HG02763 (cell line): ENCODE measurements around the gene MRPL51.
"Not testable (repeated sequence)": the region's sequence is repeated elsewhere in the genome, so short reads cannot be mapped to it uniquely, and the experiment has no call there.

ENCODE experiments used
- ATAC-seq: cut with Tn5 transposase; IDR thresholded peaks from one replicate; pipeline ENCODE4 v1.9.1; 2021; ENCODE audit warnings: mild to moderate bottlenecking, moderate library complexity; ENCODE audit not compliant: unreplicated experiment

MRPL51 gene

GRCh38 chr12:6532051-6532926 lies 39.2 kb upstream of the MRPL51 start:
- no peak for ATAC-seq

DNA sequence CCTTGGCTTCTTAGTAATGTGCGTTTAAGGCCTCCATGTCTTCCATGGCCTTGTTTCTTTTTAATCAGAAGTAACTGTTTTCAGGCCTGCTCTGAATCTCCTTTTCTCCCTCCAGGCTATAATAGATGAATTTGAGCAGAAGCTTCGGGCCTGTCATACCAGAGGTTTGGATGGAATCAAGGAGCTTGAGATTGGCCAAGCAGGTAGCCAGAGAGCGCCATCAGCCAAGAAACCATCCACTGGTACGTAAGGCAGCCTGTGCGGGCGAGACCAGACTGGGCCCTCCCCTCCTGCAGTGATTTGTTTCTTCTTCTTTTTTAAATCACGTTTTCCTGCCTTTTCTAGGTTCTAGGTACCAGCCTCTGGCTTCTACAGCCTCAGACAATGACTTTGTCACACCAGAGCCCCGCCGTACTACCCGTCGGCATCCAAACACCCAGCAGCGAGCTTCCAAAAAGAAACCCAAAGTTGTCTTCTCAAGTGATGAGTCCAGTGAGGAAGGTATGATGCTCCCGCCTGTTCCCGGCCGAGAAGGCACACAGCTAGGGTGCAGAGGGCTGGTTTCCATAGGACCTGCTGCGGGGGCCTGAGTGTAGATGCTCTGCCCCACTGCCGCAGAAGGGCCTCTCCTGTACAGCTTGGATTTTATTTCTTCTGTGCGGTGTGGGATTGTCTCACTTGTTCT lies 37.7 kb upstream of the MRPL51 start:
- ATAC-seq = no peak

GRCh38 chr12:6529291-6529737 lies 36.3 kb upstream of the MRPL51 start:
- ATAC-seq = no peak

DNA sequence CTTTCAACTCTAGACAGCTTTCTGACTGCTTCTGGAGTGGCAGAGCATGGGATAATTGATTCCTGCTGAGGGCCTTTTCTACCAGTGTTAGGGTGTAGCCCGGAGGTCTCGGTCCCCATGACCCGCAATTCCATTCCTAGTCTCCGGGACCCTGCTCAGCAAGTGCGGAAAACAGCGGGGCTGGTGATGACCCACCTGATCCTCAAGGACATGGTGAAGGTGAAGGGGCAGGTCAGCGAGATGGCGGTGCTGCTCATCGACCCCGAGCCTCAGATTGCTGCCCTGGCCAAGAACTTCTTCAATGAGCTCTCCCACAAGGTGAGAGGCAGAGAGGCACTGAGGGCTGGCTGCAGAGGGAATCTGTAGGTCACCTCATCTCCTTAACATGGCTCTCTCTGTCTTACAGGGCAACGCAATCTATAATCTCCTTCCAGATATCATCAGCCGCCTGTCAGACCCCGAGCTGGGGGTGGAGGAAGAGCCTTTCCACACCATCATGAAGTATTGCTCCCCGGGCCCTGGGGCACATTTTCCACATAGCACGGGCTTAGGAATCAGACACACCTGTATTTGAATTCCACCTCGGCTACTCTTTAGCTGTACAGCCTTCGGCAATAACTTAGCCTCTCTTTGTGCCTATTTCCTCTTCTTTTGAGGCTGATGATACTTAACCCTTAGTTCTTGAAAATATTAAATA lies 35.6 kb upstream of the MRPL51 start:
- no peak for ATAC-seq

DNA sequence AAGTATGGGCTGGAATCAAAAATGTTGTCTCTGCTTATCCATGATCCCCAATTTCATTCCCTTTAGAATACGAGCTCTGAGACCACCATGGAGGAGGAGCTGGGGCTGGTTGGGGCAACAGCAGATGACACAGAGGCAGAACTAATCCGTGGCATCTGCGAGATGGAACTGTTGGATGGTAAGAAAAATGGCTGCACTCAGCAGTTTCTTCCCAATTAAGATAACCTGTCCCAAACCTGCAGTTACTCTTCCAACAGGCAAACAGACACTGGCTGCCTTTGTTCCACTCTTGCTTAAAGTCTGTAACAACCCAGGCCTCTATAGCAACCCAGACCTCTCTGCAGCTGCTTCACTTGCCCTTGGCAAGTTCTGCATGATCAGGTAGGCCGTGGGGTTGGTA lies 34.6 kb upstream of the MRPL51 start:
- no peak for ATAC-seq

DNA sequence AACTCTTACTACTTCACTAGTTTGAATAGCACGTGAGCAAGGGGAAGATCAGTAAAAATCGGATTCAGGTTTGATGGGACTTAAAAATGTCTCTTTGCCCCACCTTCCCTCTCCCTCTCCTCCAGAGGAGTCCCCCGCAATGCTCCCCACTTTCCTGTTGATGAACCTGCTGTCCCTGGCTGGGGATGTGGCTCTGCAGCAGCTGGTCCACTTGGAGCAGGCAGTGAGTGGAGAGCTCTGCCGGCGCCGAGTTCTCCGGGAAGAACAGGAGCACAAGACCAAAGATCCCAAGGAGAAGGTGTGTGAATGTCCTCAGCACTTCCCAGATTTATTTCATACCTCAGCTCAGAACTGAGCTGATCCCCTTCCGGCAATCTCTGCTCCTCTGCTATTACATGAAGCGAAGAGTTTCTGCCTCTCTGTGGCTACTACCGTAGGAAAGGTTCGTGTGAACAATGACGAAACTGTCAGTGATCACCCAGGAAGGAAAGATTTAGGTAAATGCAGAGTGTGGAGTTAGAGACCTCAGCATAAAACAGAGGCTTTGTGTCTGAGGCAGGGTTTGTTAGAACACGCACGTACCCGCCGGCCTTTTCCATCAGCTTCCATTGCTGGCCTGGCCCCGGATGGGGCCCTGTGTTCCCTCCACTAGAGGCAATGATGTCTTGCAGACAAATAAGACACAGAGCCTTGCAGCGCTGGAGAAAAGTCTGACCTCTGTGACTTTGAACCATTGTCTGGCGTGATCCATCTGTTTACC lies 33.9 kb upstream of the MRPL51 start:
- no peak for ATAC-seq

GRCh38 chr12:6526201-6526600 lies 33.1 kb upstream of the MRPL51 start:
- no peak for ATAC-seq

- no peak for ATAC-seq
These were observed 31.6 kb upstream of the MRPL51 start for GRCh38 chr12:6524648-6525047.

- ATAC-seq = no peak
These were observed 30.6 kb upstream of the MRPL51 start for GRCh38 chr12:6523708-6524107.

DNA sequence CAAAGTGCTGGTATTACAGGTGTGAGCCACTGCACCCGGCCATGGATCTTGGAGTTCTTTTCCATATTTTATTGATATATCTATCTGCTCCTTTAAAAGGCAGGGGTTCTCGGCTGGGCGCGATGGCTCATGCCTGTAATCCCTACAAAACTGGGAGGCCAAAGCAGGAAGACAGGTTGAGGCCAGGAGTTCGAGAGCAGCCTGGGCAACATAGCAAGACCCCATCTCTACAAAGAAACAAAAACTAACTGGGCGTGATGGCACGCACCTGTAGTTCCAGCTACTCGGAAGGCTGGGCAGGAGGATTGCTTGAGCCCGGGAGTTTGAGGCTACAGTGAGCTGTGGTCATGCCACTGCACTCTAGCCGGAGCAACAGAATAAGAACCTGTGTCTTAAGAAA lies 29.1 kb upstream of the MRPL51 start:
- no peak for ATAC-seq

GRCh38 chr12:6520186-6520585 lies 27.1 kb upstream of the MRPL51 start:
- no peak for ATAC-seq

GRCh38 chr12:6508087-6508486 lies 15.0 kb upstream of the MRPL51 start:
- no peak for ATAC-seq

DNA sequence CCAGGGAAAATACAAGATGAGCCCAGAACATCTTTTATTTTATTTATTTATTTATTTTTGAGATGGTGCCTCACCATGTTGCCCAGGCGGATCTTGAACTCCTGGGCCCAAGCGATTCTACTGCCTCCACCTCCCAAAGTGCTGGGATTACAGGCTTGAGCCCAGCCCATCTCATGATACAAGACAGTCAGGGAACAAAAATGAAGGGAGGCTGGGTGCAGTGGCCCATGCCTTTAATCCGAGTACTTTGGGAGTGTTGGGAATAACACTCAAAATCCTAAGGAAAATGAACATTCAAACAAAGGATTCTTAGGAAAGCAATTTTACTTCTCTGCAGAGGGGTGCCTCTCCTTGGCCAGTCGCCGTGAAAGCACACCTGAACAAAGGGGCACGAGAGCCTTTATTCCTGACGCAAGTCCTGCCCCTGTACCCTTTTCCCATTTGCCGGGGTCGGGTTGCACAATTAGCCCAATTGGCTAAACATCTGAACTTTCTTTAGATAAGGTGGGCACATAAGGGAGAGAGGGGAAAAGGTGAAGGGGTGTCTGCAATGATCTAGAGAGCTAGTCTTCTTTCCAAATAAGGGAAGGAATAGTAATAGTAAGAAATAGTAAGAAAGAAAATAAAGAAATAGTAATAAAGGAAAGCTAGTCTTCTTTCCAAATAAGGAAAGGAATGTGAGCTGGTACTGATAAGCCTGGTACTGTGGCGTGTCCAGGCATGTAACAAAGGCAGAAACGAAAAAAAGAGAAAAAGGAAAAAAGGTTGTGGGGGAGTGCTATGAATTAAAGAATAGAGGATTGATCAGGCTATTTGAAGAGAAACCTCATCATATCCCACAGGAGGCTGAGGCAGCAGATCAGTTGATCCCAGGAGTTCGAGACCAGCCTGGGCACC lies 14.3 kb upstream of the MRPL51 start:
- ATAC-seq = no peak

DNA sequence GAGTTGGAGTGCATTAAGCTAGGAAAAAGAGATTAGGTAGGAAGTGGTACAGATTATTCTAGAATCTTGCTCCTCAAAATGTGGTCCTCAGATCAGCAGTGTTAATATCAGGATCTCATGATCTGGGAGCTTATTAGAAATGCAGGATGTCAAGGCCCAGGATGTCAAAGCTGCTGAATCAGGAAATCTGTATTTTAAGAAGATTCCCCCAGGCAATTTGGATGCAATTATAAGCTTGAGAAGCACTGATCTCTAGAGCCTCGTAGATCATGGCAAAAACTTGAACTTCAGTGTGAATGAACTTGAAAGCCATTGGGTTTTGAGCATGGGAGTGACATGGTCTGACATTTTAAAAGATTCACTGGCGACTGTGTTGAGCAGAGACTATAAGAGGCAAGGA lies 7.4 kb upstream of the MRPL51 start:
- ATAC-seq = no peak

- not testable (repeated sequence) for ATAC-seq
These were observed 4.2 kb upstream of the MRPL51 start for GRCh38 chr12:6497291-6497690.

- ATAC-seq = no peak
These were observed 1.9 kb upstream of the MRPL51 start for GRCh38 chr12:6494968-6495367.

DNA sequence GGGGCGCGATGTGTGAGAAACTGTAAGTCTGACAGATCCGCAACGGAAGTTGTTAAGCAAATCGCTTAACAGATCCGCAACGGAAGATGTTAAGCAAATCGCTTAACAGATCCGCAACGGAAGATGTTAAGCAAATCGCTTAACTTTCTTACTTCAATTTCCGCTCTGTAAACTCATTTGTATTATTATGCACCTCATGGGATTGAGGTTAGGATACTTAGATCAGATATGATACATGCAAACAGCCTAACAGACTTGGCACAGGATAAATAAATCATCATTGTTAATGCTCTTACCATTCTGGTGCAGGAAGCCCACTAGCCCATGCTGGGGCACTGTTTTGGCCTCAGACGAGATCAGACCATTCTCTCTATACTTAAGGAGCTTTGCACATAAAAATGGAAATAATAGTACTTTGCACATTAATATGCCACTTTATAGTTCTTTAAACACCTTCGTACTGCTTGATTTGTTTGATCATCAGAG lies 1.2 kb upstream of the MRPL51 start:
- no peak for ATAC-seq

- peak; percentile 86 for ATAC-seq
These were observed 615 bp upstream of the MRPL51 start, which contains the start of gene NCAPD2 for GRCh38 chr12:6493497-6494257. Gene NCAPD2, plus strand, starts transcription at chr12:6494102. Its CDS starts 997 bp downstream, at chr12:6495099.

- not testable (repeated sequence) for ATAC-seq
These were observed 2.4 kb downstream of the MRPL51 start for GRCh38 chr12:6490673-6491072.
